H1 (cell line): ENCODE measurements around the gene PTPRJ. TPM values are rescaled to one million over a fixed set of nuclear protein-coding genes. Genes with fewer than 3 reads are reported as not detected.

ENCODE experiments used
- CHD7 ChIP-seq: fragments of 300-600 bp; sonication (generic); IDR thresholded peaks from 2 replicates; pipeline ENCODE4 v1.7.1; 2012; ENCODE audit warnings: low read length, moderate library complexity, mild to moderate bottlenecking, inconsistent platforms; ENCODE audit not compliant: insufficient replicate concordance
- EGR1 ChIP-seq: IDR thresholded peaks from 2 replicates; pipeline ENCODE4 v1.6.1; 2011; ENCODE audit warnings: low read depth, low read length, borderline replicate concordance
- KDM5A ChIP-seq: fragments of 200-600 bp; IDR thresholded peaks from 2 replicates; pipeline ENCODE4 v1.7.1; 2012; ENCODE audit warnings: mild to moderate bottlenecking, low read length, inconsistent platforms, mixed read lengths
- NRF1 ChIP-seq: IDR thresholded peaks from 2 replicates; pipeline ENCODE4 v1.6.1; 2011; ENCODE audit warnings: mild to moderate bottlenecking, low read depth, low read length, improper control_type of control experiment
- RNF2 ChIP-seq: fragments of 200-900, 300-1000 bp; sonication (generic); IDR thresholded peaks from 2 replicates; pipeline ENCODE4 v1.7.1; 2016; ENCODE audit warnings: borderline replicate concordance, low read depth, mild to moderate bottlenecking, antibody characterized with exemption, low read length; ENCODE audit not compliant: poor library complexity, severe bottlenecking; ENCODE audit errors: missing control alignments
- SP1 ChIP-seq: IDR thresholded peaks from 2 replicates; pipeline ENCODE4 v1.6.1; 2011; ENCODE audit warnings: low read depth, low read length
- SUZ12 ChIP-seq: fragments of 200-600 bp; sonication (generic); IDR thresholded peaks from 2 replicates; pipeline ENCODE4 v1.6.1; 2012; ENCODE audit warnings: mild to moderate bottlenecking, inconsistent platforms, low read length, moderate library complexity, mixed read lengths
- polyA plus RNA-seq, 7 experiments: library from polyadenylated mRNA; depleted of rRNA in 3 of 7; stranded (reverse) in 5 of 7; unstranded in 2 of 7; fragments of >200 nt in 5 of 7; fragments of 200-250 nt in 2 of 7; gene quantifications; 1 replicate in 5 of 7; 2 replicates in 1 of 7; 4 replicates in 1 of 7; pipeline versions ENCODE4 v1.2.1 to v1.2.3, GENCODE V29; 2011 to 2013; ENCODE audit warnings: missing spikeins in 2 of 7, mixed read lengths in 2 of 7
- total RNA-seq: library from RNA; stranded (reverse); fragmentation: NEBNext Ultra II Directional; extraction: Animal tissue kit (Norgen Biotek cat#: 25700); gene quantifications from 2 replicates; pipeline ENCODE4 v1.2.1, GENCODE V29; 2021

Gene PTPRJ
- total and polyA plus RNA-seq, 2 of the 8 experiments (the other 6 are each of a cell fraction or from before 2014, with no cell fraction given) = 4.4 to 22.6 TPM

GRCh38 chr11:48019595-48019994 lies 39.2 kb downstream of the PTPRJ start (continued):
- TF ChIP-seq CHD7 (no peak), RNF2 (no peak), KDM5A (no peak), SUZ12 (no peak), EGR1 (no peak), SP1 (no peak), NRF1 (no peak)
- TF ChIP-seq, all 59 proteins: peak for 0
